GM12878 (cell line): Measurements from ENCODE around the gene NAALAD2. TPM values are rescaled to one million over a fixed set of nuclear protein-coding genes. Genes with fewer than 3 reads are reported as not detected.
A peak's percentile ranks its signal among the peaks of the same experiment; 100 is the strongest.

Experiments
- ATAC-seq: fragments of 200-7000 bp; cut with Tn5 transposase; 3 replicates; pipeline ENCODE4 v1.9.1; 2020; ENCODE audit warnings: mild to moderate bottlenecking, moderate library complexity
- BruUV-seq: library from RNA; stranded (reverse); fragments of 400-500 nt; replicated peaks from 2 replicates; lab custom pipeline; 2021; lab: Mats Ljungman, UMichigan
- CTCF ChIA-PET: fragments of 300-600 bp; sonication (Branson Sonifier 250); formaldehyde crosslinking; extraction: SDS; loops from one replicate; lab custom pipeline; 2021; ENCODE audit warnings: inconsistent platforms; lab: Yijun Ruan, JAX
- POLR2A ChIA-PET: fragments of 350-600 bp; formaldehyde crosslinking; extraction: SDS; loops from one replicate; lab custom pipeline; 2021; ENCODE audit warnings: inconsistent platforms; lab: Charles Lee
- RAD21 ChIA-PET: fragments of 300-600 bp; sonication (Branson Sonifier 250); formaldehyde crosslinking; loops from one replicate; lab custom pipeline; 2023; ENCODE audit warnings: antibody characterized with exemption; ENCODE audit not compliant: unreplicated experiment; lab: Charles Lee
- SMC1A ChIA-PET: fragments of 300-600 bp; sonication (Branson Sonifier 250); formaldehyde crosslinking; loops from one replicate; lab custom pipeline; 2023; ENCODE audit not compliant: unreplicated experiment, uncharacterized antibody; lab: Charles Lee
- DNase-seq: peaks from one replicate; pipeline ENCODE4 v3.0.0-alpha.2; 2011; ENCODE audit warnings: low read depth, low spot score
- FAIRE-seq: peaks from 3 replicates; lab custom pipeline; 2011; peaks lifted over from hg19 to GRCh38; lab: Jason Lieb, UNC
- H2AFZ ChIP-seq: 2 replicates; pipeline ENCODE4 v1.6.0; 2011; ENCODE audit warnings: low read depth, low read length, control low read depth; ENCODE audit not compliant: control insufficient read depth
- H3K27ac ChIP-seq: 2 replicates; pipeline ENCODE4 v1.5.1; 2011; ENCODE audit warnings: control low read depth; ENCODE audit not compliant: control insufficient read depth, insufficient read depth
- H3K27me3 ChIP-seq, 2 experiments: replicated peaks in 1 of 2; 2 replicates each; pipeline versions ENCODE4 v1.6.0 to v1.6.1; 2011; ENCODE audit warnings: low read length in 1 of 2; ENCODE audit not compliant: control insufficient read depth in 2 of 2, insufficient read depth in 2 of 2
- H3K36me3 ChIP-seq, 2 experiments: 2 replicates each; pipeline ENCODE4 v1.5.1; 2011; ENCODE audit warnings: low read length in 1 of 2; ENCODE audit not compliant: control insufficient read depth in 2 of 2, insufficient read depth in 2 of 2
- H3K4me1 ChIP-seq: 2 replicates; pipeline ENCODE4 v1.6.1; 2011; ENCODE audit warnings: mild to moderate bottlenecking, low read length, moderate library complexity, mixed read lengths; ENCODE audit not compliant: control insufficient read depth, insufficient read depth
- H3K4me2 ChIP-seq: 2 replicates; pipeline ENCODE4 v1.6.0; 2011; ENCODE audit warnings: control low read depth; ENCODE audit not compliant: control insufficient read depth, insufficient read depth
- H3K4me3 ChIP-seq: fragments of 200-600 bp; sonication (generic); 2 replicates; pipeline ENCODE4 v1.5.1; 2016
- H3K79me2 ChIP-seq: 2 replicates; pipeline ENCODE4 v1.6.0; 2011; ENCODE audit warnings: low read length; ENCODE audit not compliant: control insufficient read depth, insufficient read depth
- H3K9ac ChIP-seq: 2 replicates; pipeline ENCODE4 v1.8.0; 2011; ENCODE audit warnings: low read length, control low read depth, mixed read lengths; ENCODE audit not compliant: control insufficient read depth, insufficient read depth
- H3K9me3 ChIP-seq: replicated peaks from 3 replicates; pipeline ENCODE4 v1.5.1; 2011; ENCODE audit warnings: mild to moderate bottlenecking, low read length; ENCODE audit not compliant: control insufficient read depth, insufficient read depth
- H4K20me1 ChIP-seq: 2 replicates; pipeline ENCODE4 v1.6.0; 2011; ENCODE audit not compliant: control insufficient read depth, insufficient read depth
- CEBPB ChIP-seq, 2 experiments: fragments of 150-350 bp in 1 of 2; IDR thresholded peaks; 2 replicates each; pipeline ENCODE4 v1.6.1; 2012 to 2014; ENCODE audit warnings: low read depth in 2 of 2, low read length in 2 of 2, borderline replicate concordance in 1 of 2, inconsistent platforms in 1 of 2
- CUX1 ChIP-seq: IDR thresholded peaks from 2 replicates; pipeline ENCODE4 v1.6.1; 2012; ENCODE audit warnings: improper control_type of control experiment, low read depth, low read length; ENCODE audit not compliant: insufficient replicate concordance
- JUND ChIP-seq: IDR thresholded peaks from 2 replicates; pipeline ENCODE4 v1.6.1; 2012; ENCODE audit warnings: low read depth, mild to moderate bottlenecking, low read length, improper control_type of control experiment, moderate library complexity
- KAT2A ChIP-seq: conservative IDR thresholded peaks from 2 replicates; pipeline ENCODE4 v1.6.1; 2011; ENCODE audit warnings: low read depth, low read length; ENCODE audit not compliant: control insufficient read depth
- MEF2A ChIP-seq: IDR thresholded peaks from 2 replicates; pipeline ENCODE4 v1.6.1; 2011; ENCODE audit warnings: low read depth, mild to moderate bottlenecking, low read length, moderate library complexity; ENCODE audit not compliant: insufficient read depth
- TBL1XR1 ChIP-seq: IDR thresholded peaks from 2 replicates; pipeline ENCODE4 v1.6.1; 2012; ENCODE audit warnings: low read depth, low read length, improper control_type of control experiment
- TCF3 ChIP-seq: IDR thresholded peaks from 2 replicates; pipeline ENCODE4 v1.6.1; 2012; ENCODE audit warnings: low read depth, mild to moderate bottlenecking, low read length, borderline replicate concordance; ENCODE audit not compliant: insufficient read depth
- ZBED1 ChIP-seq: IDR thresholded peaks from 2 replicates; pipeline ENCODE4 v1.6.1; 2016; ENCODE audit warnings: borderline replicate concordance
- ZNF217 ChIP-seq: fragments of 450-650 bp; IDR thresholded peaks from 2 replicates; pipeline ENCODE4 v1.6.1; 2017; ENCODE audit warnings: antibody characterized with exemption, mild to moderate bottlenecking
- ZNF592 ChIP-seq: fragments of 450-650 bp; IDR thresholded peaks from 2 replicates; pipeline ENCODE4 v1.6.1; 2017; ENCODE audit warnings: mild to moderate bottlenecking, moderate library complexity
- whole genome bisulfite sequencing: methylation state at CpG from one replicate; pipeline ENCODE4 v1.1.6; 2016; ENCODE audit warnings: low lambda C conversion rate; ENCODE audit not compliant: insufficient replicate concordance, insufficient coverage; ENCODE audit errors: missing lambda C conversion rate; 5-methylcytosine and 5-hydroxymethylcytosine counted together
- in situ Hi-C: fragments of 300-500 bp; cut with MboI; formaldehyde crosslinking; loops from 9 replicates; pipeline ENCODE4 v1.14.3; 2018; ENCODE audit warnings: mixed read lengths
- intact Hi-C: fragments of 100-400 bp; cut with micrococcal nuclease; formaldehyde crosslinking; loops from one replicate; pipeline ENCODE4 v1.14.2; 2022; ENCODE audit not compliant: unreplicated experiment
- polyA plus RNA-seq, 11 experiments: library from polyadenylated mRNA; depleted of rRNA in 4 of 11; unstranded in 6 of 11; stranded (reverse) in 5 of 11; fragments of >200 nt; fragmentation: Nextera tagmentation in 4 of 11; fragmentation: Illumina TruSeq in 1 of 11; extraction: Ambion mirVana in 4 of 11; extraction: Trizol in 1 of 11; gene quantifications; 1 replicate in 1 of 11; 2 replicates in 10 of 11; pipeline versions ENCODE4 v1.2.1 to v1.2.3, GENCODE V29; 2011 to 2016; ENCODE audit warnings: inconsistent platforms in 2 of 11, missing spikeins in 2 of 11, low read depth in 1 of 11
- total RNA-seq, 4 experiments: library from RNA; depleted of rRNA in 3 of 4; stranded (reverse); fragments of >200 nt in 3 of 4; fragmentation: Illumina TruSeq in 1 of 4; extraction: Trizol in 1 of 4; gene quantifications; 2 replicates each; pipeline versions ENCODE4 v1.2.1 to v1.2.3, GENCODE V29; 2013 to 2021
- TF ChIP-seq, protein P1 (sequence below): IDR thresholded peaks from 2 replicates; pipeline ENCODE4 v1.6.1; 2012; ENCODE audit warnings: low read depth, low read length, improper control_type of control experiment

NAALAD2 gene
- total and polyA plus RNA-seq, 10 of the 15 experiments (the other 5 are each of a cell fraction or from before 2014, with no cell fraction given), result 0.05 to 0.24 (median 0.11) TPM; not detected in 5

GRCh38 chr11:90222459-90223247 is 88.2 kb downstream of the NAALAD2 start, which contains the start of gene CHORDC1:
Gene CHORDC1 (minus strand): TSS chr11:90223049. CDS start chr11:90222954, 95 bp downstream.
- intact Hi-C loops (loop anchor here (2.0 kb wide), 1 partner anchor 16 kb away; no protein-coding TSS in a partner anchor), in situ Hi-C loops (no loop called here)
- peak within 1 kb of the TSS; percentile 87 for H3K9ac ChIP-seq
- H4K20me1 ChIP-seq, result peaks cover 4% of the 10 kb centered on the region; the same call in 1 of the 2 replicates
- ATAC-seq, result peak; percentile 93
- RAD21 ChIA-PET, result no interaction called here
- H3K27ac ChIP-seq, result peak within 1 kb of the TSS; percentile 68
- no peaks in the 10 kb centered on the region; the same call in 2 of the 3 replicates for H3K9me3 ChIP-seq
- peak within 1 kb of the TSS; percentile 99 for H2AFZ ChIP-seq
- peak; percentile 49 for FAIRE-seq
- SMC1A ChIA-PET, result interaction anchor here (2.0 to 2.3 kb wide), 2 partner anchors 8 to 14 kb away, joined by 6 read pairs; no protein-coding TSS in a partner anchor
- POLR2A ChIA-PET, result interaction anchor here (0.9 to 1.6 kb wide), 2 partner anchors 14 to 27 kb away, joined by 3 to 5 read pairs; no protein-coding TSS in a partner anchor
- H3K79me2 ChIP-seq, result peaks cover 58% of the 10 kb centered on the region
- H3K36me3 ChIP-seq, result no peaks in the 10 kb centered on the region
- no peaks in the 10 kb centered on the region for H3K27me3 ChIP-seq
- peak within 1 kb of the TSS; percentile 82 for H3K4me2 ChIP-seq
- CTCF ChIA-PET, result interaction anchor here (1.2 to 7.7 kb wide), 3 partner anchors 14 to 27 kb away, joined by 4 to 67 read pairs (median 6); no protein-coding TSS in a partner anchor
- H3K4me1 ChIP-seq, result 0 out of 2 replicates have a peak, but pooled peaks cover 4% of the 10 kb centered on the region
- 2% methylated on average over 68 of the region's 71 CpGs for WGBS
- BruUV-seq, result TSS peak; percentile 71
- peak within 1 kb of the TSS; percentile 87 for H3K4me3 ChIP-seq
- DNase-seq, result peak; percentile 71
- TF ChIP-seq KAT2A (no peak), CUX1 (no peak), ZNF217 (no peak), CEBPB (IDR thresholded peaks at IDR 0.05; ENCODE audit: borderline replicate concordance in 1 of 2, low read depth in 2 of 2, low read length in 2 of 2) (no peak), JUND (no peak), TBL1XR1 (no peak), TCF3 (no peak), ZBED1 (0 out of 2 replicates have a peak, but pooled peaks have one; percentile 39), MEF2A (no peak), ZNF592 (no peak)
- TF ChIP-seq, protein P1, sequence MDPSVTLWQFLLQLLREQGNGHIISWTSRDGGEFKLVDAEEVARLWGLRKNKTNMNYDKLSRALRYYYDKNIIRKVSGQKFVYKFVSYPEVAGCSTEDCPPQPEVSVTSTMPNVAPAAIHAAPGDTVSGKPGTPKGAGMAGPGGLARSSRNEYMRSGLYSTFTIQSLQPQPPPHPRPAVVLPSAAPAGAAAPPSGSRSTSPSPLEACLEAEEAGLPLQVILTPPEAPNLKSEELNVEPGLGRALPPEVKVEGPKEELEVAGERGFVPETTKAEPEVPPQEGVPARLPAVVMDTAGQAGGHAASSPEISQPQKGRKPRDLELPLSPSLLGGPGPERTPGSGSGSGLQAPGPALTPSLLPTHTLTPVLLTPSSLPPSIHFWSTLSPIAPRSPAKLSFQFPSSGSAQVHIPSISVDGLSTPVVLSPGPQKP, result peak; percentile 61
